Gastroesophageal sphincter (tissue), 4 donors: ENCODE measurements around the gene CSF1. TPM values are rescaled to one million over a fixed set of nuclear protein-coding genes. Genes with fewer than 3 reads are reported as not detected.
A peak's percentile ranks its signal among the peaks of the same experiment; 100 is the strongest.

Experiments
- ATAC-seq: fragments of 150-250 bp; one replicate; pipeline ENCODE4 v1.9.1; 2016; ENCODE audit warnings: mild to moderate bottlenecking, moderate library complexity
- H3K27ac ChIP-seq, 4 donors: fragments of 200-600 bp; sonication (generic) in 3 of 4; 1 replicate in 3 of 4; 2 replicates in 1 of 4; pipeline ENCODE4 v1.5.1; 2016 to 2019
- H3K27me3 ChIP-seq: fragments of 200-600 bp; sonication (generic); one replicate; pipeline ENCODE4 v1.5.1; 2019
- H3K36me3 ChIP-seq, 2 donors: fragments of 200-600 bp; sonication (generic); one replicate each; pipeline ENCODE4 v1.5.1; 2019; ENCODE audit warnings: control low read depth in 1 of 2
- H3K4me1 ChIP-seq, 3 donors: fragments of 200-600 bp; sonication (generic); 1 replicate in 2 of 3; 2 replicates in 1 of 3; pipeline ENCODE4 v1.5.1; 2016 to 2019; ENCODE audit warnings: control low read depth in 2 of 3
- H3K4me3 ChIP-seq, 2 donors: fragments of 200-600 bp; sonication (generic); one replicate each; pipeline ENCODE4 v1.5.1; 2019; ENCODE audit warnings: mild to moderate bottlenecking in 1 of 2, moderate library complexity in 1 of 2
- H3K9me3 ChIP-seq, 3 donors: fragments of 200-600 bp; sonication (generic); one replicate each; pipeline ENCODE4 v1.5.1; 2017 to 2019; ENCODE audit warnings: control low read depth in 2 of 3
- CTCF ChIP-seq, 4 experiments: fragments of 200-600 bp in 2 of 4; fragments of 450-650 bp in 2 of 4; sonication (generic) in 1 of 4; IDR thresholded peaks; one replicate each; pipeline ENCODE4 v1.5.1; 2017 to 2019; ENCODE audit warnings: antibody characterized with exemption in 4 of 4, mild to moderate bottlenecking in 2 of 4, moderate library complexity in 2 of 4
- EP300 ChIP-seq: sonication (generic); formaldehyde crosslinking; IDR thresholded peaks from one replicate; pipeline ENCODE4 v1.6.1; 2017; ENCODE audit warnings: antibody characterized with exemption, mild to moderate bottlenecking
- POLR2A ChIP-seq, 2 donors: fragments of 450-650 bp; IDR thresholded peaks; one replicate each; pipeline ENCODE4 v1.6.1; 2017; ENCODE audit warnings: antibody characterized with exemption in 2 of 2, mild to moderate bottlenecking in 2 of 2, moderate library complexity in 1 of 2
- POLR2AphosphoS5 ChIP-seq: sonication (generic); formaldehyde crosslinking; IDR thresholded peaks from one replicate; pipeline ENCODE4 v1.6.1; 2017; ENCODE audit warnings: antibody characterized with exemption
- whole genome bisulfite sequencing, 2 donors: methylation state at CpG; one replicate each; pipeline ENCODE4 v1.1.5; 2018; ENCODE audit warnings: low coverage in 1 of 2; 5-methylcytosine and 5-hydroxymethylcytosine counted together
- total RNA-seq, 4 donors: library from RNA; depleted of rRNA; stranded (reverse); fragments of >200 nt; gene quantifications; one replicate each; pipeline ENCODE4 v1.1.0, GENCODE V29; 2016

The CSF1 gene
- total RNA-seq, 4 donors from 2014 or later, result 29.6 to 50.8 (median 45.9) TPM

- TF ChIP-seq POLR2A (IDR thresholded peaks at IDR 0.05), result no peak
- no peak for TF ChIP-seq POLR2AphosphoS5
- TF ChIP-seq EP300, result no peak
- no peak for TF ChIP-seq CTCF (IDR thresholded peaks at IDR 0.05)
- Histone ChIP-seq H3K4me1 (peaks cover 0 to 68% (median 18%) of the 10 kb centered on the region in 3 donors), H3K36me3 (peaks cover 0 to 31% of the 10 kb centered on the region in 2 donors), H3K27ac (peak overlapping the region in 3 of 4 donors; percentile 90 to 92 (median 90)), H3K27me3 (no peaks in the 10 kb centered on the region), H3K9me3 (no peaks in the 10 kb centered on the region), H3K4me3 (peak overlapping the region; percentile 87 to 97)
- WGBS, 2 donors, result 7 to 32% methylated on average over 1 to 4 of the region's 4 CpGs
- no peak for ATAC-seq
These were observed 1.7 kb downstream of the CSF1 start for GRCh38 chr1:109912214-109912861.

GRCh38 chr1:109912873-109913272 lies 2.2 kb downstream of the CSF1 start:
- H3K36me3 ChIP-seq, result peaks cover 0 to 37% of the 10 kb centered on the region in 2 donors
- H3K4me1 ChIP-seq, result peaks cover 0 to 69% (median 18%) of the 10 kb centered on the region in 3 donors
- WGBS, 2 donors, result 0% methylated on average over 1 of the region's 1 CpG; no CpG with 5 or more reads in 1 of the 2 donors
- TF ChIP-seq EP300, result no peak
- TF ChIP-seq POLR2AphosphoS5, result peak; percentile 12
- TF ChIP-seq POLR2A (IDR thresholded peaks at IDR 0.05), result no peak
- TF ChIP-seq CTCF (IDR thresholded peaks at IDR 0.05), result no peak
- peak overlapping the region in 3 of 4 donors; percentile 90 to 92 (median 90) for H3K27ac ChIP-seq
- no peaks in the 10 kb centered on the region for H3K27me3 ChIP-seq
- H3K4me3 ChIP-seq, result peak overlapping the region; percentile 87 to 97
- H3K9me3 ChIP-seq, result no peaks in the 10 kb centered on the region
- no peak for ATAC-seq

- TF ChIP-seq POLR2AphosphoS5, result no peak
- no peak for TF ChIP-seq EP300
- TF ChIP-seq CTCF (IDR thresholded peaks at IDR 0.05), result no peak
- no peak for TF ChIP-seq POLR2A (IDR thresholded peaks at IDR 0.05)
- Histone ChIP-seq H3K36me3 (peaks cover 0 to 42% of the 10 kb centered on the region in 2 donors), H3K27ac (peak overlapping the region in 3 of 4 donors; percentile 90 to 92 (median 90)), H3K4me3 (peak overlapping the region in 1 of 2 donors; percentile 87), H3K27me3 (no peaks in the 10 kb centered on the region), H3K4me1 (peaks cover 0 to 72% (median 18%) of the 10 kb centered on the region in 3 donors), H3K9me3 (no peaks in the 10 kb centered on the region)
- no peak for ATAC-seq
- WGBS, 2 donors, result 25 to 50% methylated on average over 1 of the region's 1 CpG
These were observed 2.8 kb downstream of the CSF1 start for GRCh38 chr1:109913360-109913879.

- Histone ChIP-seq H3K27me3 (no peaks in the 10 kb centered on the region), H3K4me1 (peaks cover 0 to 74% (median 17%) of the 10 kb centered on the region in 3 donors), H3K27ac (peak overlapping the region in 3 of 4 donors; percentile 55 to 90 (median 90)), H3K4me3 (peak overlapping the region in 1 of 2 donors; percentile 87), H3K36me3 (peaks cover 0 to 55% of the 10 kb centered on the region in 2 donors), H3K9me3 (no peaks in the 10 kb centered on the region)
- ATAC-seq, result peak; percentile 52
- WGBS, 2 donors, result 80% methylated on average over 1 of the region's 6 CpGs
- TF ChIP-seq CTCF (IDR thresholded peaks at IDR 0.05), result no peak
- TF ChIP-seq POLR2A (IDR thresholded peaks at IDR 0.05), result no peak
- TF ChIP-seq EP300, result no peak
- TF ChIP-seq POLR2AphosphoS5, result peak; percentile 15
These were observed 4.1 kb downstream of the CSF1 start for GRCh38 chr1:109914587-109915240.
